ENCODE measurements around the gene HHIP. TPM values are rescaled to one million over a fixed set of nuclear protein-coding genes. Genes with fewer than 3 reads are reported as not detected.
A peak's percentile ranks its signal among the peaks of the same experiment; 100 is the strongest.

HHIP gene
- total RNA-seq, 1 donor from 2014 or later, result 143 TPM

DNA sequence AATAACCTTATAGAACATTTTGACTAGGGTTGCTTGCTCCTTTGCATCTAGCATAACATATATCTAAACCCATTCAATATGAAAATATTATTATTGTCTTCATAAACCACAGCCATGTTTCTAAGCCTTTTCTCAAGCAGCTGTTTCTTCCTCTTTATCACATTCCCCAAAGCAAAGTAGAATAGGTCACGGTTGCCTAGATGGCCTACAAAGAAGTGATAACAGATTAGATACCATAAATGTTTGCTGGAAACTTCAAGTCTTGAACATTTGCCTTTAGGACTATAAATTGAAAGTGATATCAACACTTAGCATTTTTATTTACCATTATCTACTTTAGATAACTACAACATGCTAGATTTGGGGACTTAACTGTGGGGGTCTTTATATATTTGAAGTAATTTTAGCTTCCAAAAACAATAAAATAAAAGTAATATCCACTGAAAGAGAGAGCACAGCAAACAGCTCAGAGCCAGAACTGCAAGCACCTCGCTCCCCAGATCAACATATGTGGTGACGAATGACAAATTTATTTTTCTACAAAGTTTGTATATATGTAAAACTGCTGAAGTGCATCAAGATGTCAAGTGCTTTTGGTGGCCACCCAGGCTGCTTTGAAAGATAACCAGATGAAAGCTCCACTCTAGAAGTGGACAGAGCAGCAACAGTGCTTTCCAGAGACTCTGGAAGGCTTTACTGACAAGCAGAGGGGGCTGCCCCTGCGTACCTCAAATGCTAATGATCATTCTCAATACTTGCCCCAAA lies 8.0 kb downstream of the HHIP start:
- DNase-seq (ENCODE audit: extremely low read depth, low read depth, low spot score), result no peak

DNA sequence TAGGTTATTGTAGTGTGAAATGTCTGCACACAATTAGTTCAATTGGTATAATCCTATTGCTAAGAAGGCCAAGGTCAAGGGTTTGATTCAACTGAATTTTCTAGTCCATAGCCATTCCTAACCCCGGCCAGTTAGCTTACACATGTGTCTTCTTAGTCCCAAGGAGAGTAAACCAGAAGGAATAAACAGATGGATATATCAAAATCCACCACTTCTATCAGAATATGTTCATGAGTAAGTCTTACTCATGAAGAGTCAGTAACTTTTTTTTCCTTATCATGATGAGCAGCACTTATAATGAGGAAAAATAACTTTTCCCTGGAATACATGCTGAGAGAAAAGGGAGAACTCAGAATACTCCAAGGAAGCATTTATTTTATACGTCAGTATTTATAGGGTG lies 9.5 kb downstream of the HHIP start:
- DNase-seq (ENCODE audit: extremely low read depth, low read depth, low spot score), result no peak

DNA sequence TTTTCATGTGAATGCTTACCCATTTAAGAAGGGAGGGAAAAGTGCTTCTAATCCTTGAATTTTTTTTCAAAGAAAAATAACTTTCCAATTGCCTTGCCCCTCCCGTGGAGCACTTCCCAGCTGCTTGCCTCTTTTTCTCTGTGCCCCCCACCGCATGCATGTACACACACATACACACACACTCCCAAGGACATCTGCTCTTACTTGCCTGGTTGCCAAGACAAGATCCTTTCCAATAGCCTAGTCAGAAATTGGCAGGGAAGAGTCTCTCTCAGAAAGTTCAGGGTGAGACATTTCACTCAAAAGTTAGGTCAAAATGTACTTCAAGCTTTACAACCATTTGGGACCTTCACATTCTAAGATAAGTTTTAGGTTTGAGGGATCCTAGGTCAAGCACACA lies 10.9 kb downstream of the HHIP start:
- DNase-seq (ENCODE audit: extremely low read depth, low read depth, low spot score), result no peak

DNA sequence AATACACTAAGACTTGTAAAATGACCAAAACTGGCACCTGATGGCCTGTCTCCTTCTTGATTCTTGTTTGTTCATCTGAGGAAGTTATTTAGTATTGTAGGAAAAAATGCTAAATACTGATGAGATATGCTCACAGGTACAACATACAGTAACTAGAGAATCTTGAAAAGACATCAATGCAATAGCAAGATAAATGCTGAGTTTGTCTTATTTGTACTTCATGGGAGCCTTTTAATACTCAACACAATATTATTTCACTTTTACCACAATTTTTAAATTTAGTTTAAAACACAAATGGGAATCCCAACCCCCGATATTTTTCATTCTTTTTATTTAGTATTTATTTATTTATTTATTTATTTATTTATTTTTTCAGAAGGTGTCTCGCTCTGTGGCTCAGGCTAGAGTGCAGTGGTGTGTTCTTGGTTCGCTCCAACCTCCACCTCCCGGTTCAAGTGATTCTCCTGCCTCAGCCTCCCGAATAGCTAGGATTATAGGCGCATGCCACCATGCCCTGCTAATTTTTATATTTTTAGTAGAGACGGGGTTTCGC lies 12.1 kb downstream of the HHIP start:
- no peak for DNase-seq (ENCODE audit: extremely low read depth, low read depth, low spot score)

DNA sequence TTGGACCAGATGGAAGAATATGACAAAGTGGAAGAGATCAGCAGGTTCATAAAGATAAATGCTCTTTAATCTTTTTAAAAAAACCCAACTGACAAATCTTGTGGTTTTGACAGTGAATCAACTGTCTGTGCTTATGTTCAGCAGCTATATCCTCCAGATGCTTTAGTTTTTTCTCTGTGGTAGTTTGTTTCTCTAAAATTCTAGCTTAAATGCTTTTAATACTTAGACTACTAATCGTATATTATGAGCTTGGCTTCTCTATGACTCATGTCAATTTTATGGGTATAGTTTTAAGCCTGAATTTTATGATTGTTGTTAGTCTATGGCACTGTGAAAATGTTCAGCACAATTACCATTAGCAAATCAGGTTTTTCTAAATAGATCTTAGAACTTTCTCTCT lies 12.9 kb downstream of the HHIP start:
- DNase-seq (ENCODE audit: extremely low read depth, low read depth, low spot score), result no peak

DNA sequence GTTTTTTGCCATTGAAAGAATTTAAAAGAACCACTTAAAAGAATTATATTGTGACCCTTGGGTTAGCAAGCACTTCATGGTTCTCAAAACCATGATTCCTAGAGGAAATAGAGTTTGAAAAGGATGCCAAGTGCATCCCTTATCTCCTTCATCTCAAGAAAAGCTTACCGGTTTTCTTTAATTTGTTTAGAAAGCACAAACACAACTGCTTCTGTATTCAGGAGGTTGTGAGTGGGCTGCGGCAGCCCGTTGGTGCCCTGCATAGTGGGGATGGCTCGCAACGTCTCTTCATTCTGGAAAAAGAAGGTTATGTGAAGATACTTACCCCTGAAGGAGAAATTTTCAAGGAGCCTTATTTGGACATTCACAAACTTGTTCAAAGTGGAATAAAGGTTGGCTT lies 13.5 kb downstream of the HHIP start:
- no peak for DNase-seq (ENCODE audit: extremely low read depth, low read depth, low spot score)

DNA sequence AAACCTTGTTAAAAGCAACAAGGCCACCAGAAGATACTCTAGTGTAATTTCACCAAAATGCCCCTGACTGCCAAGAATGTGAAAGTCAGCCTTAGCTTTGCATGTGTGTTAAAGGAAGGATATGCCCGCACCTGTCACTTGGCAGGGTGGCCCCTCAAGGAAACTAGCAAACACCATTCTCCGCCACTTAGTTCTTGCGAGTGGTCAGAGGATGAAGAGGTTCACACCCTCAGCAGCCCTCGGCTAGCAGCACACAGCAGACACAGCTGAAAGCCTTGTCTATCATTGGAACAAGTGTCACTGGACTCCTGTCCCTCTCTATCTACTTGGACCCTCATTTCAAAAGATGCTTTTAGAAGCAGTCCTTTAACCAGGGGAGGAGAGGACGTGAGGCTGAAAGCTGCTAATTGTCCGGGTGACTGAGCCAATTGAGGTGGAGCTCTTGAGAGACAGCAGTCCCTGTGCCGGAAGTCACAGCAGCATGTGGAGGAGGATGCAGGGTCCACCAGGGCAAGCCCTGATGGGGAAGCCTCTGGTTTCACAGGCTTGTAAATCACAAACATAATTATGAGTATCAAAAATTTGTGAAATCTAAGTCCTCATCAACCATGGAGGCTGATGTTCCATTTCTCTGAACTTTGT lies 18.0 kb downstream of the HHIP start:
- no peak for DNase-seq (ENCODE audit: extremely low read depth, low read depth, low spot score)

DNA sequence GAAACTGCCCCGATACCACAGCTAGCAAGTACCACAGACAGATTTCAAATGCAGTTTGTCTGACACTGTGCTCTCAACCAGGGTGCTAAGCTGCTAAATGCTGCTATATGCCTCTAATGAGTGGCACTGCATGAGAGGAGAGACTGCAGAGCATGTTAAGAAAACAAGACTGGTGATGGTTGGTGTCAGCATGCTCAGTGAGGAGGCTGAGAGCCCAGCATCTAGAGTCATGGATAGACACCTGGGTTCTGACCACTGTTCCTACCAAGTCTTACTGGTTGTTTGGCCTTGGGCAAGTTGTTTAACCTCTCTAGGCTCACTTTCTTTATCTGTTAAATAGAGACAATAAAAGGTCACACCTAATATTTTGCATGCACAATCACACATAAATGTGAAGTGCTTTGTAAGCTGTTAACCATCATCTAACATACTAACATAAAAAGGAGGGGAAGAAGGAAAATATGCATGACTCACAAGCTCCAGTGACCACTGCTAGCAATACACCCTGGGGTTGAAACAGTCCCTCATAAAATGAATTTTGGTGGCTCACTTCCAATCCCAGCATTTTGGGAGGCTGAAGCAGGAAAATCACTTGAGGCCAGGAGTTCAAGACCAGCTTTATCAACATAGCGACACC lies 20.7 kb downstream of the HHIP start:
- no peak for DNase-seq (ENCODE audit: extremely low read depth, low read depth, low spot score)

DNA sequence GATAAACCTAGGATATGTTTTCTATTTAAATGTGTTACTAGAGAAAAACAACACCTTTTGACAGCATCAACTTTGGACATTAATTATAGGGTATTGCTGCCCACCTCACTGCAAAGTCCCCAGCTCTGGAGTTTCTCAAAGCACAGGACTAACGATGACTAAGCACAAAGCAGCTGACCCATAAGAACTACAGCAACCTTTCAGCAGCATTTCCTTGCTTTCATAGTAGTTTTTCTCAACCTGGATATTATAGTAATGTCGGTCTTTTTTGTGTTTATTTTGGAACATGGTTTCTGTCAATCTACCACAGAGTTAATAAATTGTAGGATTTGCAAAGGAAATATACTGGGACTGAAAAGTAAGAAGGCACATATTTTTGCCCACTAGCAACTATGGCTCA lies 21.5 kb downstream of the HHIP start:
- no peak for DNase-seq (ENCODE audit: extremely low read depth, low read depth, low spot score)

DNA sequence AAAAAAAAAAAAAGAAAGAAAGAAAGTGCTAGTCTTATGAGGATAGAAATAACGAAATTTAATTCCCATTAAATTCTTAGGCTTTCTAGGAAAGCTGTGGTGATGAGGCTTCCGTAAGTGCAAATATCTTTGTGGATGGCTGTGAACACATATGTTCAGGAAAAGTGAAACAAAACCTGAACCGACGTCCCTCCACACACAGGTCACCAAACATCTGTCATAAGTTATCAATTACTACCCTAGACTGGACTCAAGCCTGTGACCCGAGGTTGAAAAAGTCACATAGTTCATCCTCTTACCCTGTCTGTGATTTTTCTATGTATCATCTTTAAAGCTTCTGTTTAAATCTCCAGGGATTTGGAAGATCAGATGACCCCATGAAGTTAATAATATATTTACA lies 24.8 kb downstream of the HHIP start:
- DNase-seq (ENCODE audit: extremely low read depth, low read depth, low spot score), result no peak

DNA sequence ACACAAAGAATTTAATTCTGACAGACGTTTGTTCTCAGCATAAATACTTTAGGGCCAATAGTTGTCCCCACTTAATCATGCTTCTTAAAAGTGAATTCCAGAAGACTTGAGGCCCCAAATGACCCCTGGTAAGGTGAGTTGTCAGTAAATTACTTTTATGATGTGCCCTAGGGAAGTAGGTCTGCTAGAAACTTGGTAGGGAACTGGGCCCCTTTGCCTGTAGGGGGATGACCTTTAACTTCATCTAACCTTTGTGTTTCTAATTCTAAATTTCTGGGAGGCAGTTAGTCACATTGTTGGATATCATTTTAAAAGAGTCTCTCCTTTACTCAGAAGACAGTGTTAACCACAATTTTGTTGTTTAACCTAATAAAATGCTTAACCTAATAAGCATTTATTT lies 28.8 kb downstream of the HHIP start:
- DNase-seq (ENCODE audit: extremely low read depth, low read depth, low spot score), result no peak

DNA sequence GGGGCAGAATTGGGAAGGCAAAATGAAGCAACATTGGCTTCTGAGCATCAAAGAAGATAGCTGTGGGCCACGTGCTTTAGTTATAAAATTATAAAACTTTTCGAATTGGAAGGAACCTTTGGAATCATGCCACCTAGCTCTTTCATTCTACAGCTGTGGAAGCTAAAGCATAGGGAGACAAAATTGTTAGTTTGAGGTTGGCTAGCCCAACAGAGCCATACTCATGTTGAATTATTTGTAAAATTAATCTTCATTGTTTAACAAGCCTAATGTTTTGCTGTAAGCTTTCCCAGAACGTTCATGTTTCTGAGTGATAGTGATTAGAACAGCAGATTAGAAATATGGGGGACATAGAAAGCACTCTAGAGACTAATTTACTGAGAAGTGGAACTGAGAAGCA lies 35.9 kb downstream of the HHIP start:
- no peak for DNase-seq (ENCODE audit: extremely low read depth, low read depth, low spot score)

DNA sequence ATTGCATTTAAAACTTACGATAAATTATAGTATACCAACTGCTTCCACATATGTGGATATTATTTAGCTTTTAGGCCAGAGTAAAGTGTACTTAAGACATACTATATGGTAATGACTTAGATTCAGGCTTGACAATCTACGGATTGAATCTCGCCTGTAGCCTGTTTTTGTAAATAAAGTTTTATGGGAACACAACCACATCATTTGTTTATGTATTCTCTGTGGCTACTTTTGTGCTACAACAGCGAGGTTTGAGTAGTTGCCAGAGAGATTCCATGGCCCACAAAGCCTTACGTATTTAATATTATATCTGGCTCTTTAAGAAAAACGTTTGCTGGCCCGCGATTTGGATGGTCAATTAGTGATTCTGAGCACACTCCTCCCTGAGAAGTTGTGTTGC lies 37.6 kb downstream of the HHIP start:
- no peak for DNase-seq (ENCODE audit: extremely low read depth, low read depth, low spot score)

DNA sequence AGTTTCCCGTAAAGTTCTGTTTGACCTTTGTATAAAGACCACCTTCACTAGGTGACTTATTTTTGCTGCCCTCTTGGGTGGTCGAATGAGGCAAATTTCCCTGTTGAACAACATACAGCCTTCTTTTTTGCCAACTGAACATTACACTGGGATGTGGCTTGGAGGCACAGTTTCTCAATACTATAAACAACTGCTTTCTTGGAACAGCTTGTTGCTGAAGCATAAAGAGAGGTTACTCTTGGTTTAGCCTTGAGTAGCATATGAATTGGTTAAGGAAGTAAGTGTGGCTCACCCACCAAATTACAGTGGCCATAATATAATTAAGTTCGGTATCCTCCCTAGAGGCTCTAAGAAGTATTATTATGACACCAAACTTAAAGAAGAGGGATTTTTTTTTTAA lies 40.0 kb downstream of the HHIP start:
- DNase-seq (ENCODE audit: extremely low read depth, low read depth, low spot score), result no peak

DNA sequence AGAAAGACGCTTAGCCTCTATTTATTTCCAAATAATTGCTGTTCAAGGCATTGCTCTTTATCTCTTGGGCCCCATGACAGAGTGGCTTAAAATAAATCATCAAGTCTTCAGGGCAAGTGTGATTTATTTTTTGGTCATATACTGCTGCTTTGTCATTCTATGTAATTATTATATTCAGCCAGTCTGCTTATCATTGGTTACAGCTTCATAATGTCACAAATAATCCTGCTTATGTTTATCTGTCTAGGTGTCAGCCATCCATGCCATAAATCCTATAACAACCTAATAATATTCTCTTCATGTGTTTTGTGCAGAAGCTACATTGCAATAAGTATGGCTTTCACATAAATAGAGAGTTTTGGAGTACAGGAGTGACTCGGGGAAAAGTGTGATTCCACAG lies 41.0 kb downstream of the HHIP start:
- DNase-seq (ENCODE audit: extremely low read depth, low read depth, low spot score), result no peak

DNA sequence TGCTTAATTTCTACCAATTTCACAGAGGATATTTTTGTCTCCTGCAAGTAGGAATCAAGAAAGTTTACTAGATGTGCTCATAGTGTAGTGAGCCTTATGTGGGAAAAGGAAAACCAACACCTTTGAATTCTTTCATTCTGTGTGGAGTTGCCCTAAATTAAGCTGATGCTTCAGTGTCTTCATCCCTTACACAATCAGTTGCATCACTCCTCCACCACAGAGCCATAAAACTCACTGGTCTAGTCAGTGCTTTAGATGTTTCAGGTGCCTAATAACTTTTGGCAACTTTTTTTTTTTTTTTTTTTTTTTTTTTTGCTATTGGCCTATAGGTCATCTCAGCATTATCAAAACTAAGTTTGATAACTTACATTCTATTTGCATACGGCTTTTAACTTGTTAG lies 41.5 kb downstream of the HHIP start:
- DNase-seq (ENCODE audit: extremely low read depth, low read depth, low spot score), result no peak

DNA sequence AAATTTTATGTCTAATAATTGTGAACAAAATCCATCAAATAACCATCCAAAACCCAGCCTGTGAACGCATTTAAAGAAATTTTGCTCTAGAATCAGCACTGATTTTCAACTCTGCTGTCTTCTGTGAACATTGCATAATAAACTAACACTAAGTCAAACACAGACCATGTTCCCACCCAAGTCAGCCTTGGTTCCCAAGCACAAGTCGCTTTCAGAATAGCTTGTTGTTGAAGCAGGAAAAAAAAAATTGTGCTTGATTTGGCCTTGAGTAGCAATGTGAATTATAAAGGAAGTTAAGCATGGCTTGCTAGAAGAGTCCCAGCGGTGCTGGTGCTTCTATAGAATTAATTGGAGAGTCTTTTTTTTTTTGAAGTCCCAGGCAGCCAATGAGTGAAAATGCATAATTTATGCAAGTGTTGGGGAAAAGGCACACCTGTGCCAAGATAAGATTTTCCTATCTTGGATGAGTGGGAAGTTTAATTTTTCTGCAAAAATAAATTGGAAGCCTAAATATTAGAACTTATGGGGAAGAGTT lies 42.1 kb downstream of the HHIP start:
- DNase-seq (ENCODE audit: extremely low read depth, low read depth, low spot score), result no peak

DNA sequence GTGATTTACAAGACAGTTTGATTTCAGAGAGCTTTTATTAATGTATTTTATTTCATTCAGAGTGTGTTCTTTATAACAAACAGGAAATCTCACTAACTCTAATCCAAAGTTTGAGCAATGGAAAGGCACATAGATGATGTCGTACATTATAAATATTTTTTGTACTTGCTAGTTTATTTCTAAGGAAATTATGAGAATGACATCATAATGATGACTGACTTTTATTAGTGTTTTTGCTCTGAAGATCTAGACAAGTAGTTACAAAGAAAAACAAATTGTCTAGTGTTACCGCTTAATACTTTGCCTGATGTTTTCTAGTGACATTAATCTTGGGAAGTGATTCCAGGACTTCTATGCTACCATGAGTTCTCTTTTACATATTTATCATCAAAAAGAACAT lies 43.2 kb downstream of the HHIP start:
- DNase-seq (ENCODE audit: extremely low read depth, low read depth, low spot score), result no peak

DNA sequence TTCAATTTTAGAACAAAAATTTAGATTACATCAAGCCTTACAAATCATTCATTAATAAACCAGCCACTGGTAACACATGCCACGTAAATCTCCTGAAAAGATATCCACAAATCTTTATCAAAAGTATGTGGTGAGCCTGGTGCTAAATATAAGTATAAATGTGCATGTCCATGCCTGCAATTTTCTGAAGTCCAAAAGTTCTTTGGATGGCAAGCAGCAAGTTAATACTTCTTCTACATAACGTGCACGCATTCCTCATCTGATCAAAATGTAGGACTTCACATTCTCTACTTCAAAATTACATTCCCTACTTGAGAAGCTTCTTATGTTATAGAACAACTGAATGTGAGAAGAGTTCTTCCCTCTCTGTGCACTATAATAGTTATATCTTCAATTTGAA lies 49.8 kb downstream of the HHIP start:
- no peak for DNase-seq (ENCODE audit: extremely low read depth, low read depth, low spot score)

DNA sequence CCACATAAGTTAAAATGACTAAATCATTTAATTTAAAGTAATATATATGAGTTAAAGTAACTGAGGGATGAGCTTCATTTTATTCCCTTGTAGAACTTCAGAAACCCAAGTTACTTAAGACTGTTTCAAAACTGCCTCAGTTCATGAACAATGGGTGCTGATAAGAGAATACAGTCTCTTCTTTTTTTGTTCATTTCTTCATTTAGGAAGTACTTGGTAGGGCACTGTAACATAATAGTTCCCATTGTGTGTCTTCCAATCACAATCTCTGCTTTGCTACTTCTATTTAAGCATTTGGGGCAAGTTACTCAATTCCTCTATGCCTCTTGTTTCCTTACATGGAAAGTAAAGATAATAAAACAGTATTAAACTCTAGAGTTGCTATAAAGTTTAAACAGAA lies 50.4 kb downstream of the HHIP start:
- no peak for DNase-seq (ENCODE audit: extremely low read depth, low read depth, low spot score)

DNA sequence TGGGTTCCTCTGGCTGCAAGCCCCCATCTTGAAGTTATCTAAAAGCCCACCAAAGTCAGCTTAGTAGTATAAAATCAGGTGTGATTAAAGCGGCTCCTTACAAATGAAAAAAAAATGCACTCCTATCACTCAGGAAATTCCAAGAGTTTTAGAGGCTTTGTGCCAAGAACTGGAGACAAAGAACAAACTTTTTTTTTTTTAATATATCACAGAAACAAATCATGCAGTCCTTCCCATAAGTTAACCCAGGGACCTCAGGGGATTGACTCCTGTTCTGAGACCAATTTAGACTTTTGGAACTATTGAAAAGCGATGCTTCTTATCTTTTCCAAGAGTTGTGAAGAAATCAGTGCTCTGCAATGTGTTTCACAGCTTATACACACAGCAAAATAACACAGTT lies 53.6 kb downstream of the HHIP start:
- peak; percentile 73 for DNase-seq (ENCODE audit: extremely low read depth, low read depth, low spot score)

Measured in glomerular endothelial cell (primary cell).